Measurements from ENCODE around the gene EIF5A.

DNA sequence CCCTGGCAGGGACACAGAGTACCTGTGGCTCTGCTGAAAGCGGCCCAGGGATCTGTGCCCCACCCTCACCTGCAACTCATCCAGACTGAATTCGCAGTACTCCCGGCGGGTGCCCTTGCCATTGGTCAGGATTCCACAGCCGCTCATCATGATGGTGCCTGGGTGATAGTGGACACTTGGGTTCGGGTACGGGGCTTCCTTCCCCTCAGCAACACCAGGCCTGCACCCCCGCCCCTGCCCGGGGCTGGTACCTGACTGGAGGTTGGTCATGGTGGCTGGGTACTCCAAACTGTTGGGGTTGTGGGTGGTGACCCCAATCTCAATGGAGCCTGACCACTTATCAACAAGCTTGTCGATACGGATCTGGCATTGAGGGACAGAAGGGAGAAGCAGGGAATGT lies 18.8 kb downstream of the EIF5A start:
- no peak for TF ChIP-seq CTCF (IDR thresholded peaks at IDR 0.05)
- TF ChIP-seq POLR2A (IDR thresholded peaks at IDR 0.05): no peak

Data from thyroid gland (tissue), 4 donors.